WTC11 (cell line): ENCODE results near the gene PITPNM2. TPM values are rescaled to one million over a fixed set of nuclear protein-coding genes. Genes with fewer than 3 reads are reported as not detected.

ENCODE experiments used
- ATAC-seq: fragments of 200-7000 bp; cut with Tn5 transposase; 2 replicates; pipeline ENCODE4 v1.10.0; 2021; ENCODE audit warnings: mild to moderate bottlenecking, moderate library complexity
- CTCF ChIA-PET: fragments of 300-600 bp; sonication (Branson Sonifier 250); formaldehyde crosslinking; loops from one replicate; lab custom pipeline; 2021; ENCODE audit warnings: antibody characterized with exemption; lab: Charles Lee
- POLR2A ChIA-PET: fragments of 350-600 bp; sonication (Branson Sonifier 250); formaldehyde crosslinking; loops from one replicate; lab custom pipeline; 2021; ENCODE audit warnings: antibody characterized with exemption; lab: Charles Lee
- DNase-seq: peaks from one replicate; pipeline ENCODE4 v3.0.0; 2021; ENCODE audit warnings: low spot score
- H3K27ac Mint-ChIP-seq: 2 replicates; pipeline ENCODE4 v1.8.0; 2021; ENCODE audit warnings: mixed read lengths
- H3K27me3 Mint-ChIP-seq: 2 replicates; pipeline ENCODE4 v1.8.0; 2021; ENCODE audit warnings: low read depth, mild to moderate bottlenecking, moderate library complexity, mixed read lengths
- H3K36me3 Mint-ChIP-seq: 2 replicates; pipeline ENCODE4 v1.8.0; 2021; ENCODE audit warnings: mixed read lengths
- H3K4me1 Mint-ChIP-seq: 2 replicates; pipeline ENCODE4 v1.8.0; 2022; ENCODE audit warnings: mixed read lengths
- H3K4me3 Mint-ChIP-seq: 2 replicates; pipeline ENCODE4 v1.8.0; 2021; ENCODE audit warnings: mild to moderate bottlenecking, moderate library complexity, mixed read lengths
- H3K9me3 Mint-ChIP-seq: 2 replicates; pipeline ENCODE4 v1.8.0; 2021; ENCODE audit warnings: mixed read lengths
- ATF3 ChIP-seq: sonication (generic); formaldehyde crosslinking; conservative IDR thresholded peaks from 2 replicates; pipeline ENCODE4 v1.8.1; 2022; ENCODE audit warnings: mild to moderate bottlenecking, missing genetic modification reagents
- CREB1 ChIP-seq: sonication (generic); formaldehyde crosslinking; IDR thresholded peaks from 2 replicates; pipeline ENCODE4 v1.8.0; 2023; ENCODE audit warnings: mild to moderate bottlenecking, missing genetic modification reagents
- MAX ChIP-seq: sonication (generic); formaldehyde crosslinking; IDR thresholded peaks from 2 replicates; pipeline ENCODE4 v1.8.0; 2022; ENCODE audit warnings: mild to moderate bottlenecking, missing genetic modification reagents
- MXD4 ChIP-seq: fragments of 250-450 bp; sonication (Bioruptor Pico); IDR thresholded peaks from 2 replicates; pipeline ENCODE4 v1.8.0; 2021; ENCODE audit warnings: mild to moderate bottlenecking, moderate library complexity, borderline replicate concordance
- NFE2L1 ChIP-seq: sonication (generic); formaldehyde crosslinking; IDR thresholded peaks from 2 replicates; pipeline ENCODE4 v1.8.1; 2023; ENCODE audit warnings: missing genetic modification reagents
- NFYB ChIP-seq: sonication (generic); formaldehyde crosslinking; conservative IDR thresholded peaks from 2 replicates; pipeline ENCODE4 v1.8.0; 2022; ENCODE audit warnings: low read depth, missing genetic modification reagents
- NR3C1 ChIP-seq: sonication (generic); formaldehyde crosslinking; conservative IDR thresholded peaks from 2 replicates; pipeline ENCODE4 v1.8.1; 2023; ENCODE audit warnings: low read depth, mild to moderate bottlenecking, missing genetic modification reagents
- SMAD4 ChIP-seq: sonication (generic); formaldehyde crosslinking; IDR thresholded peaks from 2 replicates; pipeline ENCODE4 v1.8.0; 2022; ENCODE audit warnings: mild to moderate bottlenecking, missing genetic modification reagents
- SP1 ChIP-seq: sonication (generic); formaldehyde crosslinking; conservative IDR thresholded peaks from 2 replicates; pipeline ENCODE4 v1.8.1; 2022; ENCODE audit warnings: missing genetic modification reagents
- TCF7 ChIP-seq: sonication (generic); formaldehyde crosslinking; IDR thresholded peaks from 2 replicates; pipeline ENCODE4 v1.8.0; 2022; ENCODE audit warnings: mild to moderate bottlenecking, low read depth, missing genetic modification reagents, moderate library complexity
- ZMAT4 ChIP-seq: fragments of 250-450 bp; sonication (Bioruptor Pico); IDR thresholded peaks from 2 replicates; pipeline ENCODE4 v1.9.0; 2021; ENCODE audit warnings: mild to moderate bottlenecking
- total RNA-seq: library from RNA; stranded (reverse); gene quantifications from 3 replicates; pipeline ENCODE4 v1.2.3, GENCODE V29; 2021
- TF ChIP-seq, protein P1 (sequence below): fragments of 250-450 bp; sonication (Bioruptor Pico); IDR thresholded peaks from 2 replicates; pipeline ENCODE4 v2.1.2; 2022; ENCODE audit warnings: mild to moderate bottlenecking, moderate library complexity
- TF ChIP-seq, protein P2 (sequence below): sonication (generic); formaldehyde crosslinking; IDR thresholded peaks from 2 replicates; pipeline ENCODE4 v1.8.1; 2023; ENCODE audit warnings: mild to moderate bottlenecking, missing genetic modification reagents, borderline replicate concordance
- TF ChIP-seq, protein P3 (sequence below): fragments of 250-450 bp; sonication (Bioruptor Pico); IDR thresholded peaks from 2 replicates; pipeline ENCODE4 v1.9.0; 2021; ENCODE audit warnings: mild to moderate bottlenecking, borderline replicate concordance

The PITPNM2 gene
- total RNA-seq, 1 experiment from 2014 or later = 8.2 TPM

- CTCF ChIA-PET = interaction anchor here (0.6 to 1.7 kb wide), 3 partner anchors 77 to 1228 kb away, joined by 3 to 5 read pairs (median 4); no protein-coding TSS in a partner anchor
- Mint-ChIP-seq H3K4me1 (no peaks in the 10 kb centered on the region), H3K36me3 (peaks cover 28% of the 10 kb centered on the region), H3K27ac (no peak overlapping the region), H3K4me3 (no peak overlapping the region), H3K27me3 (no peaks in the 10 kb centered on the region), H3K9me3 (no peaks in the 10 kb centered on the region)
- POLR2A ChIA-PET = interaction anchor here (0.6 to 1.2 kb wide), 2 partner anchors 72 to 635 kb away, joined by 6 to 9 read pairs; partner anchors contain the start of gene MTRFR
- no peak for DNase-seq
- TF ChIP-seq MXD4 (CRISPR knock-in tag) = no peak
- no peak for TF ChIP-seq NR3C1
- no peak for TF ChIP-seq CREB1 (CRISPR knock-in tag)
- TF ChIP-seq, protein P1, sequence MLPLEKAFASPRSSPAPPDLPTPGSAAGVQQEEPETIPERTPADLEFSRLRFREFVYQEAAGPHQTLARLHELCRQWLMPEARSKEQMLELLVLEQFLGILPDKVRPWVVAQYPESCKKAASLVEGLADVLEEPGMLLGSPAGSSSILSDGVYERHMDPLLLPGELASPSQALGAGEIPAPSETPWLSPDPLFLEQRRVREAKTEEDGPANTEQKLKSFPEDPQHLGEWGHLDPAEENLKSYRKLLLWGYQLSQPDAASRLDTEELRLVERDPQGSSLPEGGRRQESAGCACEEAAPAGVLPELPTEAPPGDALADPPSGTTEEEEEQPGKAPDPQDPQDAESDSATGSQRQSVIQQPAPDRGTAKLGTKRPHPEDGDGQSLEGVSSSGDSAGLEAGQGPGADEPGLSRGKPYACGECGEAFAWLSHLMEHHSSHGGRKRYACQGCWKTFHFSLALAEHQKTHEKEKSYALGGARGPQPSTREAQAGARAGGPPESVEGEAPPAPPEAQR = no peak
- no peak for TF ChIP-seq NFE2L1
- ATAC-seq = no peak
Measured at GRCh38 chr12:123160801-123161487, 10.1 kb upstream of the PITPNM2 start.

DNA sequence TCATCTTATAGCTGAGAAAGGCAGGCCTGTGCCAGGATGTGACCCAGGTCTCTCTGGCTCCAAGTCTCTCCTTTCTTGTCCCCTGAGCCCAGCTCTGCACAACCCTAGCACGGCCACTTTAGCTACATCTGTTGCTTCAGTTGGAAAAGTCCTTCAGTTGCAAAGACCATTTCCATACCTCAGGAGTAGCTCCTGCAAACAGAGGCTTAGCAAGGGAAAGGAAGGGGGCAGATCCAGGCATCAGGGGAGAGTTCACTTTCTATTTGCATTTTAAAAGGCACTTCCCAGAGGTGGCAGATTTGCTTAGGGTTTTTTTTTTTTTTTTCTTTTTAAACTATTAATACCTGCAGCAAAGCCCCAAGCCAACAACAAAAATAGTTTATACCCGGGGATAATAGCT is 3.0 kb upstream of the PITPNM2 start:
- TF ChIP-seq SP1 (0 out of 2 replicates have a peak, but pooled peaks have one; percentile 27), NFYB (CRISPR knock-in tag) (no peak), MAX (CRISPR knock-in tag) (0 out of 2 replicates have a peak, but pooled peaks have one; percentile 19)
- TF ChIP-seq, protein P2, sequence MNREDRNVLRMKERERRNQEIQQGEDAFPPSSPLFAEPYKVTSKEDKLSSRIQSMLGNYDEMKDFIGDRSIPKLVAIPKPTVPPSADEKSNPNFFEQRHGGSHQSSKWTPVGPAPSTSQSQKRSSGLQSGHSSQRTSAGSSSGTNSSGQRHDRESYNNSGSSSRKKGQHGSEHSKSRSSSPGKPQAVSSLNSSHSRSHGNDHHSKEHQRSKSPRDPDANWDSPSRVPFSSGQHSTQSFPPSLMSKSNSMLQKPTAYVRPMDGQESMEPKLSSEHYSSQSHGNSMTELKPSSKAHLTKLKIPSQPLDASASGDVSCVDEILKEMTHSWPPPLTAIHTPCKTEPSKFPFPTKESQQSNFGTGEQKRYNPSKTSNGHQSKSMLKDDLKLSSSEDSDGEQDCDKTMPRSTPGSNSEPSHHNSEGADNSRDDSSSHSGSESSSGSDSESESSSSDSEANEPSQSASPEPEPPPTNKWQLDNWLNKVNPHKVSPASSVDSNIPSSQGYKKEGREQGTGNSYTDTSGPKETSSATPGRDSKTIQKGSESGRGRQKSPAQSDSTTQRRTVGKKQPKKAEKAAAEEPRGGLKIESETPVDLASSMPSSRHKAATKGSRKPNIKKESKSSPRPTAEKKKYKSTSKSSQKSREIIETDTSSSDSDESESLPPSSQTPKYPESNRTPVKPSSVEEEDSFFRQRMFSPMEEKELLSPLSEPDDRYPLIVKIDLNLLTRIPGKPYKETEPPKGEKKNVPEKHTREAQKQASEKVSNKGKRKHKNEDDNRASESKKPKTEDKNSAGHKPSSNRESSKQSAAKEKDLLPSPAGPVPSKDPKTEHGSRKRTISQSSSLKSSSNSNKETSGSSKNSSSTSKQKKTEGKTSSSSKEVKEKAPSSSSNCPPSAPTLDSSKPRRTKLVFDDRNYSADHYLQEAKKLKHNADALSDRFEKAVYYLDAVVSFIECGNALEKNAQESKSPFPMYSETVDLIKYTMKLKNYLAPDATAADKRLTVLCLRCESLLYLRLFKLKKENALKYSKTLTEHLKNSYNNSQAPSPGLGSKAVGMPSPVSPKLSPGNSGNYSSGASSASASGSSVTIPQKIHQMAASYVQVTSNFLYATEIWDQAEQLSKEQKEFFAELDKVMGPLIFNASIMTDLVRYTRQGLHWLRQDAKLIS (CRISPR knock-in tag) = no peak
- peak overlapping the region; percentile 30; the same call in 1 of the 2 replicates for H3K4me3 Mint-ChIP-seq
- ATAC-seq = peak; percentile 55
- no peaks in the 10 kb centered on the region for H3K9me3 Mint-ChIP-seq
- peaks cover 26% of the 10 kb centered on the region for H3K27me3 Mint-ChIP-seq
- H3K4me1 Mint-ChIP-seq = peaks cover 50% of the 10 kb centered on the region
- ChIA-PET CTCF (interaction anchor here (0.6 to 1.3 kb wide), 11 partner anchors 10 to 503 kb away, joined by 3 to 7 read pairs (median 4); partner anchors contain the start of genes MPHOSPH9 and MTRFR), POLR2A (interaction anchor here (0.7 to 0.8 kb wide), 6 partner anchors 15 to 243 kb away, joined by 4 to 6 read pairs (median 4); no protein-coding TSS in a partner anchor)
- H3K36me3 Mint-ChIP-seq = peaks cover 3% of the 10 kb centered on the region; the same call in 1 of the 2 replicates
- H3K27ac Mint-ChIP-seq = peak overlapping the region; percentile 65
- no peak for DNase-seq

- Mint-ChIP-seq H3K27ac (no peak overlapping the region), H3K27me3 (peaks cover 37% of the 10 kb centered on the region), H3K36me3 (peaks cover 3% of the 10 kb centered on the region; the same call in 1 of the 2 replicates), H3K4me3 (no peak overlapping the region), H3K4me1 (peaks cover 55% of the 10 kb centered on the region), H3K9me3 (no peaks in the 10 kb centered on the region)
- ATAC-seq (no peak), DNase-seq (no peak)
- POLR2A ChIA-PET = interaction anchor here (0.9 kb wide), 1 partner anchor 81 kb away, joined by 3 read pairs; the partner anchor contains the start of genes MPHOSPH9 and MTRFR
- CTCF ChIA-PET = interaction anchor here (0.7 to 1.4 kb wide), 2 partner anchors 9 to 164 kb away, joined by 3 read pairs; no protein-coding TSS in a partner anchor
- no peak for TF ChIP-seq ATF3 (CRISPR knock-in tag)
- TF ChIP-seq SMAD4 = no peak
- TF ChIP-seq, protein P2 (CRISPR knock-in tag) = no peak
- TF ChIP-seq, protein P3, sequence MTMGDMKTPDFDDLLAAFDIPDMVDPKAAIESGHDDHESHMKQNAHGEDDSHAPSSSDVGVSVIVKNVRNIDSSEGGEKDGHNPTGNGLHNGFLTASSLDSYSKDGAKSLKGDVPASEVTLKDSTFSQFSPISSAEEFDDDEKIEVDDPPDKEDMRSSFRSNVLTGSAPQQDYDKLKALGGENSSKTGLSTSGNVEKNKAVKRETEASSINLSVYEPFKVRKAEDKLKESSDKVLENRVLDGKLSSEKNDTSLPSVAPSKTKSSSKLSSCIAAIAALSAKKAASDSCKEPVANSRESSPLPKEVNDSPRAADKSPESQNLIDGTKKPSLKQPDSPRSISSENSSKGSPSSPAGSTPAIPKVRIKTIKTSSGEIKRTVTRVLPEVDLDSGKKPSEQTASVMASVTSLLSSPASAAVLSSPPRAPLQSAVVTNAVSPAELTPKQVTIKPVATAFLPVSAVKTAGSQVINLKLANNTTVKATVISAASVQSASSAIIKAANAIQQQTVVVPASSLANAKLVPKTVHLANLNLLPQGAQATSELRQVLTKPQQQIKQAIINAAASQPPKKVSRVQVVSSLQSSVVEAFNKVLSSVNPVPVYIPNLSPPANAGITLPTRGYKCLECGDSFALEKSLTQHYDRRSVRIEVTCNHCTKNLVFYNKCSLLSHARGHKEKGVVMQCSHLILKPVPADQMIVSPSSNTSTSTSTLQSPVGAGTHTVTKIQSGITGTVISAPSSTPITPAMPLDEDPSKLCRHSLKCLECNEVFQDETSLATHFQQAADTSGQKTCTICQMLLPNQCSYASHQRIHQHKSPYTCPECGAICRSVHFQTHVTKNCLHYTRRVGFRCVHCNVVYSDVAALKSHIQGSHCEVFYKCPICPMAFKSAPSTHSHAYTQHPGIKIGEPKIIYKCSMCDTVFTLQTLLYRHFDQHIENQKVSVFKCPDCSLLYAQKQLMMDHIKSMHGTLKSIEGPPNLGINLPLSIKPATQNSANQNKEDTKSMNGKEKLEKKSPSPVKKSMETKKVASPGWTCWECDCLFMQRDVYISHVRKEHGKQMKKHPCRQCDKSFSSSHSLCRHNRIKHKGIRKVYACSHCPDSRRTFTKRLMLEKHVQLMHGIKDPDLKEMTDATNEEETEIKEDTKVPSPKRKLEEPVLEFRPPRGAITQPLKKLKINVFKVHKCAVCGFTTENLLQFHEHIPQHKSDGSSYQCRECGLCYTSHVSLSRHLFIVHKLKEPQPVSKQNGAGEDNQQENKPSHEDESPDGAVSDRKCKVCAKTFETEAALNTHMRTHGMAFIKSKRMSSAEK = no peak
- TF ChIP-seq TCF7 (CRISPR knock-in tag) = no peak
- no peak for TF ChIP-seq ZMAT4 (CRISPR knock-in tag)
Measured at GRCh38 chr12:123152833-123153232, 1.9 kb upstream of the PITPNM2 start.
